Vagina (tissue), 2 donors: ENCODE measurements around the gene CACNB2. TPM values are rescaled to one million over a fixed set of nuclear protein-coding genes. Genes with fewer than 3 reads are reported as not detected.

Source experiments
- DNase-seq, 2 donors: peaks; one replicate each; pipeline ENCODE4 v3.0.0-alpha.2; 2017; ENCODE audit errors: extremely low spot score in 2 of 2
- H3K27ac ChIP-seq: fragments of 200-600 bp; sonication (generic); one replicate; pipeline ENCODE4 v1.5.1; 2019
- H3K27me3 ChIP-seq: fragments of 200-600 bp; sonication (generic); one replicate; pipeline ENCODE4 v1.5.1; 2019
- H3K36me3 ChIP-seq, 2 donors: fragments of 200-600 bp; sonication (generic); one replicate each; pipeline ENCODE4 v1.5.1; 2017 to 2019
- H3K4me1 ChIP-seq: fragments of 200-600 bp; sonication (generic); one replicate; pipeline ENCODE4 v1.5.1; 2019
- H3K4me3 ChIP-seq, 2 donors: fragments of 200-600 bp; sonication (generic); 1 replicate in 1 of 2; 2 replicates in 1 of 2; pipeline ENCODE4 v1.5.1; 2016 to 2019
- H3K9me3 ChIP-seq: fragments of 200-600 bp; sonication (generic); one replicate; pipeline ENCODE4 v1.5.1; 2019
- CTCF ChIP-seq, 3 experiments: fragments of 450-650 bp in 2 of 3; fragments of 200-600 bp in 1 of 3; sonication (generic) in 1 of 3; IDR thresholded peaks; one replicate each; pipeline ENCODE4 v1.5.1; 2017 to 2019; ENCODE audit warnings: antibody characterized with exemption in 3 of 3, mild to moderate bottlenecking in 2 of 3, moderate library complexity in 2 of 3
- POLR2A ChIP-seq, 2 donors: fragments of 450-650 bp; IDR thresholded peaks; one replicate each; pipeline ENCODE4 v1.6.1; 2017; ENCODE audit warnings: antibody characterized with exemption in 2 of 2, mild to moderate bottlenecking in 2 of 2, moderate library complexity in 2 of 2
- POLR2AphosphoS5 ChIP-seq, 2 donors: sonication (generic); formaldehyde crosslinking; IDR thresholded peaks; one replicate each; pipeline ENCODE4 v1.9.0; 2017; ENCODE audit warnings: antibody characterized with exemption in 2 of 2, mild to moderate bottlenecking in 2 of 2, low read depth in 1 of 2; ENCODE audit not compliant: insufficient read depth in 1 of 2
- intact Hi-C: fragments of 100-400 bp; cut with DNase I; formaldehyde crosslinking; loops from one replicate; pipeline ENCODE4 v1.15.1; 2023
- total RNA-seq: library from RNA; depleted of rRNA; stranded (reverse); fragments of >200 nt; gene quantifications from one replicate; pipeline ENCODE4 v1.2.3, GENCODE V29; 2016

The CACNB2 gene
- total RNA-seq, 1 donor from 2014 or later: 12.8 TPM

GRCh38 chr10:18364987-18365775, 225.0 kb downstream of the CACNB2 start:
- H3K27ac ChIP-seq: no peak overlapping the region

GRCh38 chr10:18367840-18368239, 227.6 kb downstream of the CACNB2 start:
- Histone ChIP-seq H3K27ac (no peak overlapping the region), H3K27me3 (no peaks in the 10 kb centered on the region), H3K4me1 (no peaks in the 10 kb centered on the region), H3K9me3 (no peaks in the 10 kb centered on the region), H3K36me3 (no peaks in the 10 kb centered on the region), H3K4me3 (no peak overlapping the region)
- DNase-seq: no peak
- TF ChIP-seq POLR2A (IDR thresholded peaks at IDR 0.05) (no peak), CTCF (IDR thresholded peaks at IDR 0.05) (no peak), POLR2AphosphoS5 (IDR thresholded peaks at IDR 0.05; ENCODE audit: insufficient read depth in 1 of 2, low read depth in 1 of 2) (no peak)
- intact Hi-C loops: no loop called here

More at GRCh38 chr10:18364987-18365775, 225.0 kb downstream of the CACNB2 start:
- Histone ChIP-seq H3K4me3 (no peak overlapping the region), H3K36me3 (no peaks in the 10 kb centered on the region), H3K9me3 (no peaks in the 10 kb centered on the region), H3K4me1 (no peaks in the 10 kb centered on the region), H3K27me3 (no peaks in the 10 kb centered on the region)
- TF ChIP-seq CTCF (IDR thresholded peaks at IDR 0.05): no peak
- TF ChIP-seq POLR2AphosphoS5 (IDR thresholded peaks at IDR 0.05; ENCODE audit: insufficient read depth in 1 of 2, low read depth in 1 of 2): no peak
- TF ChIP-seq POLR2A (IDR thresholded peaks at IDR 0.05): no peak
- intact Hi-C loops: no loop called here
- no peak for DNase-seq

DNA sequence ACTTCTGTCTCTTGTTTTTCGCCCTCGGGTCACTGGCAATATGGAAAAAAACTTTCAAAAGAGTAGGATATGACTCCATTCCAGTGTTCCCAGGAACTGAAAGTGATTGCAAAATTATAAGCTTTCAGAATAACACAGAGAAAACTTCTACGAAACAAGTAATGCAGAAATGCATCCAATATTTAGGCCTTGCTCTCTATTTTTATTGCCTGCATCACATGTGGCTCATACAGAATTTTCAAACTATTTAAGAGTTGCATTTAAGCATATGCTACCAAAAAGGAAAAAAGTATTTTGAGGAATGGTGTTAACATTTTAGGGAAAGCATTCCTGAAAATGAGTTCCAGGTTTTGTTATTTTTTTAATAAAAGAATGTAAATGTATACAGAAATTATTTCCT, 228.0 kb downstream of the CACNB2 start:
- no peak for DNase-seq
- intact Hi-C loops: no loop called here
- Histone ChIP-seq H3K36me3 (no peaks in the 10 kb centered on the region), H3K4me1 (no peaks in the 10 kb centered on the region), H3K9me3 (no peaks in the 10 kb centered on the region), H3K27ac (no peak overlapping the region), H3K4me3 (no peak overlapping the region), H3K27me3 (no peaks in the 10 kb centered on the region)
- TF ChIP-seq POLR2AphosphoS5 (IDR thresholded peaks at IDR 0.05; ENCODE audit: insufficient read depth in 1 of 2, low read depth in 1 of 2): no peak
- no peak for TF ChIP-seq POLR2A (IDR thresholded peaks at IDR 0.05)
- TF ChIP-seq CTCF (IDR thresholded peaks at IDR 0.05): no peak

GRCh38 chr10:18368682-18369081, 228.5 kb downstream of the CACNB2 start:
- no peaks in the 10 kb centered on the region for H3K36me3 ChIP-seq
- no peak overlapping the region for H3K4me3 ChIP-seq
- H3K27me3 ChIP-seq: no peaks in the 10 kb centered on the region
- H3K4me1 ChIP-seq: no peaks in the 10 kb centered on the region
- no peak for DNase-seq
- intact Hi-C loops: no loop called here
- no peaks in the 10 kb centered on the region for H3K9me3 ChIP-seq
- no peak overlapping the region for H3K27ac ChIP-seq
- TF ChIP-seq CTCF (IDR thresholded peaks at IDR 0.05): no peak
- TF ChIP-seq POLR2AphosphoS5 (IDR thresholded peaks at IDR 0.05; ENCODE audit: insufficient read depth in 1 of 2, low read depth in 1 of 2): no peak
- no peak for TF ChIP-seq POLR2A (IDR thresholded peaks at IDR 0.05)

DNA sequence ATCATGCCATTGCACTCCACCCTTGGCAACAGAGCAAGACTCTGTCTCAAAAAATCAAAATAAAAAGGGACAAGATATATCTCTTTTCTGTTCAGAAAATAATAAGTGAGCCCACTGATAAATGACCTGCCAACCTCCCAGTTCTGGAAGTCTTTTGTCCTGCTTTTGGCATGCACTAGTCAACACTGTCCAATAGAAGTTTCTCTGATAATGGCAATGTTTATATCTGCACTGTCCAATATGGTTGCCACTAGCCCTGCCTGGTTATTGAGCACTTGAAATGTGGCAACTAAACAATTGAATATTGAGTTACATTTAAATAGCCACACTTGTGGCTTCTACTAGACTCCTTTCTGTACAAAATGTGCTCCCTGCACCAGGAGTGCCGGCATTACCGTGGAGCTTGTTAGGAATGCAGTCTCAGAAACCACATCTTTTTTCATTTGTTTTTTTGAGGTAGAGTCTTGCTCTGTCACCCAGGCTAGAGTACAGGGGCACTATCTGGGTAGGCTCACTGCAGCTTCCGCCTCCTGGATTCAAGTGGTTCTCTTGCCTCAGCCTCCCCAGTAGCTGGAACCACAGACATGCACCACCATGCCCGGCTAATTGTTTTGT, 229.7 kb downstream of the CACNB2 start:
- no peak overlapping the region for H3K27ac ChIP-seq
- H3K27me3 ChIP-seq: no peaks in the 10 kb centered on the region
- intact Hi-C loops: no loop called here
- H3K4me3 ChIP-seq: no peak overlapping the region
- H3K9me3 ChIP-seq: no peaks in the 10 kb centered on the region
- no peaks in the 10 kb centered on the region for H3K36me3 ChIP-seq
- TF ChIP-seq POLR2A (IDR thresholded peaks at IDR 0.05) (no peak), CTCF (IDR thresholded peaks at IDR 0.05) (no peak), POLR2AphosphoS5 (IDR thresholded peaks at IDR 0.05; ENCODE audit: insufficient read depth in 1 of 2, low read depth in 1 of 2) (no peak)
- H3K4me1 ChIP-seq: no peaks in the 10 kb centered on the region
- DNase-seq: no peak
